ENCODE data around the gene FSIP1. TPM values are rescaled to one million over a fixed set of nuclear protein-coding genes. Genes with fewer than 3 reads are reported as not detected.

FSIP1 gene
- polyA plus RNA-seq, 1 donor: 0.47 TPM

GRCh38 chr15:39646425-39646824, 136.2 kb downstream of the FSIP1 start:
- DNase-seq (ENCODE audit: low read depth): no peak

DNA sequence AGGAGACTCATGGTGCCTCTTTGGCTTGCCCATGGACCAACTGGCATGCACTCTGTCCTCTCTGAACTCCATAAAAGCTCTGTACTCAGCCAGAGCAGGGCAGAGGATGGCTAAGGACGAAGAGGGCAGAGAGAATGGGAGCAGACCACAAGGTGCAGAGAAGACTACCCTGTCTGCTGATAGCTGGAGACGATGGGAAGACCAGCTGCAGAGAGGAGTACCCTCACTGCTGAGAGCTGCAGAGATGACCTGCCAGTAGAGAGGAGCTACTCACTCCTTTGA, 136.7 kb downstream of the FSIP1 start:
- DNase-seq (ENCODE audit: low read depth): no peak

GRCh38 chr15:39645138-39645975, 137.3 kb downstream of the FSIP1 start:
- DNase-seq (ENCODE audit: low read depth): no peak

DNA sequence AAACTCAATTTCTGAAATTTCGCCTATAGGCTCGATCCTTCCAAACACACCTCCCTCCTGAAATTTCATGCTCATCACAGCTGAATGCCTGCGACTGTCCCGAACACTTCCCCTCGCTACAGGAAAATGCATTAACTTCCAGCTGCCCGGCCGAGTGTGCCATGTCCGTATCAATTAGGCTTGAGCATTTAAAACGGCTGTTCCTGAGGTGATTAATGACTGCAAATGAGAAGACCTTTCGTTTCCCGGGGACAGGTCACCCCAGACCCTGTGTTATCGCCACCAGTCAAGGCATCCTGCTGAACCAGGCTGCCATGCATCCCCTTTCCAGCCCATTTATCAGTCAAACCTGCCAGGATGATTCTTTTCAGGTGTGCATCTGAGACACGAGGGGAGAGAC, 138.5 kb downstream of the FSIP1 start:
- no peak for DNase-seq (ENCODE audit: low read depth)

DNA sequence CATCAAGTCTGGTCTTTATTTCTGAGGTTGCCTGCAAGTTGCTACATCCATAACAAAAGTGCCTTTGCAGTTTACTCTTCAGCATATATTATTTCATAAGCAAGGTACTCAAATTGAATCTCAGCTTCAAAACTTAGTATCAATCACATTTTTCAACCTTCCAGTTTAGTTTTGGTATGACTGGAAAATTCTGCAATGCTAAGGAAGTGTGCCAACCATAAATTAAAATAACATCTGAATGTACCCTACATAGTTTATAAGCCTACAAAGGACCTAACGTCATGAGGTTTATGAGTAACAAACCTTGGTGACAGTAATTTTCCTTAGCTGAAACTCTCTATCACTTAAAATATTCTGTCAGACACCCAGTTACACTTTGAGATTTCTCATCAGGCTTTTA, 138.9 kb downstream of the FSIP1 start:
- no peak for DNase-seq (ENCODE audit: low read depth)

DNA sequence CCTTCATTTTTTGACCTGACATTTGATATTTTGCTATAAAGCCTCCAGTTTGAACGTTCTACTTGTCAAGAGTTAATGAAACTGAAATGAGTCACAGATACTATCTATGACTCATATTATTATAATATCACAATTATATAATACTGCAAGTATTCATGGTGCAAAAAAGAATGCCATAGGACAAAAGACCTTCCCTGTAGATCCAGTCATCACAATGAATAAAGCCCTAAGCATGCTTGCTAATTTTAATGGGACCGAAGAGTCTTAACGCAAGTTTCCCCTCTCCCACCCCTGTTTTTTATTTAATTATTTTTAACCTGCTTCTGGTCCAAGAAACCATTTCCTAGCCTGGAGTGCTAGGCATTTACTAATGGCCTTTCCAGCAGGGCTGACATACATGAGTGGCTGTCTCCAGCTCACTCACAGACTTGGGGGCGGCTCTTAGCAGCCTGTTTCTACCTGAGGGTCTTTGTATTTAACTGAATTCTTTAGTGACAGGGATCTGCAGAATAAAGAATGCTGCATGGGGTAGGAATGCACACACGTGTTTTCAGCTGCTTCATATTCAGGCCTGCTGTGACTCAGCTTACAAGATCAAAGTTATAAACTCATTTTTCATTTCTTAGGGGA, 140.5 kb downstream of the FSIP1 start:
- DNase-seq (ENCODE audit: low read depth): no peak

GRCh38 chr15:39641191-39641889, 141.3 kb downstream of the FSIP1 start:
- DNase-seq (ENCODE audit: low read depth): no peak

- no peak for DNase-seq (ENCODE audit: low read depth)
These were observed 142.0 kb downstream of the FSIP1 start for GRCh38 chr15:39640665-39641064.

DNA sequence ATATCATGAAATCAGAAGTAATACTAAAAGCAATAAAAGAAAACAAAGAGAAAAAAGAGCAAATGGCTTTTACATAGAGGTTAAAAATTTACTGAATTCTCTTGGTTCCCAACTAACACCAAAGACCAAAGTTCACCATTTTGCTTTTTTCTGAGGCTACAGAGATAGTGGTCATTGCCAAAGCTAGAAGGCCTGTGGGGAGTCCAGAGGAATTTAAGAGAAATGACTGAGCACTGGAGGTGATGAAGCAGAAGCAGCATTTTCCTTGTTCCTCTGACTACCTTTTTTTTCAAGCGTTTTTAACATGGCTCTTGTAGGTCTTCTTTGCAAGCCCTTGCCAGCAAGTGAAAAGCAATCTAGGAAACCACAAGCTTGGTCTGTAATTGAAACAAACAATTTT, 143.6 kb downstream of the FSIP1 start:
- DNase-seq (ENCODE audit: low read depth): no peak

GRCh38 chr15:39638041-39638440, 144.6 kb downstream of the FSIP1 start:
- no peak for DNase-seq (ENCODE audit: low read depth)

- no peak for DNase-seq (ENCODE audit: low read depth)
These were observed 151.3 kb downstream of the FSIP1 start for GRCh38 chr15:39631357-39631756.

GRCh38 chr15:39629906-39630305, 152.7 kb downstream of the FSIP1 start:
- no peak for DNase-seq (ENCODE audit: low read depth)

DNA sequence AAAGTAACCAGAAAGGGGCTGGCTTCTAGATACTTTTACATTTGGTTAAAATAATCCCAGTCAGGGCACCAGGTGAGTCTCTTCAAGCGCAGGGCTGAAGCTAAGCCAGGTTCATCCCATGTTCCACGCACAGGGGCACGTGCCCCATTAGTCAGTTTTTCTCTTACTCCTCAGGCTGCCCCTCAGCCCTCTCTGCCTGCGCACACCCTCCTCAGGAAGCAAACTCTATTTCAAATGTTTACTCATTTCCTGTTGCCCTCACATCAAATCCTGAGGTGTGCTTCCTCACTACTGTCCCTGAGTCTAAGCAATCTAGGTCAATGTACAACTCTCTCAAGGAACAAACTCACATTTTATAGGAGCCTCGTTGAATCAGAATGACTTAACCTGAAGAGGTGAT, 153.3 kb downstream of the FSIP1 start:
- no peak for DNase-seq (ENCODE audit: low read depth)

DNA sequence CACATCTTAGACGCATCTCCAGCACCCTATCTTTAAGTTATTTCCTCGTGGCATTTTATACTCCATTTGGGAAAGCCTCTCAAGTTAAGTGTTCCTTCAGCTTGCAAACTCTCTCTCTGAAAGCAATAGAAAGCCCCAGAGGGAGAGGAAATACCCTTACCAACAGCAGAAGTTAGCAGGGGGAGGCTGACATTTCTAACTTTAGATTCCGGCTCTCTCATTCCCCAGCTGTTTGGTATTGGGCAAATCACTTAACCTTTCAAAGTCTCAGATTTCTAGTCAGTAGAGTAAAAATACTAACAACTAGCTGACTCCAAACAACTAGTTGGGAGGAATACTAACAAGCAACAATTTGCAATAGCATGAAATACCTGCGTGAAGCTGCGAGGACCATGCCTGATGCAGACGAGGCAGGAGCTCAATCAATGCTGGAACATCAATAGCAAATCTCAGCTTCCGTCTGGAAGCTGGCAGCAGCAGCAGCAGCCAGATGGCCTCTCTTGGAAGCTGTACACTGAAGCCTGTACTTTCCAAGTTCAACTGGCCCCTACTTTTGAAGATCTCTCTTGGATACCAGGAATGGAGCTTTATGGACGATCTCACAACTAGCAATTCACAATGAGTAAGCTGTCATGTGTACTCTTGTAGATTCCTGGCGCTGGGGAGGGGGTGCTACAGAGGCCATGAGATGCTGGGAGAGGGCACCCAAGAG, 153.9 kb downstream of the FSIP1 start:
- DNase-seq (ENCODE audit: low read depth): no peak

GRCh38 chr15:39628144-39628508, 154.5 kb downstream of the FSIP1 start:
- no peak for DNase-seq (ENCODE audit: low read depth)

- DNase-seq (ENCODE audit: low read depth): no peak
These were observed 155.0 kb downstream of the FSIP1 start for GRCh38 chr15:39627451-39628143.

DNA sequence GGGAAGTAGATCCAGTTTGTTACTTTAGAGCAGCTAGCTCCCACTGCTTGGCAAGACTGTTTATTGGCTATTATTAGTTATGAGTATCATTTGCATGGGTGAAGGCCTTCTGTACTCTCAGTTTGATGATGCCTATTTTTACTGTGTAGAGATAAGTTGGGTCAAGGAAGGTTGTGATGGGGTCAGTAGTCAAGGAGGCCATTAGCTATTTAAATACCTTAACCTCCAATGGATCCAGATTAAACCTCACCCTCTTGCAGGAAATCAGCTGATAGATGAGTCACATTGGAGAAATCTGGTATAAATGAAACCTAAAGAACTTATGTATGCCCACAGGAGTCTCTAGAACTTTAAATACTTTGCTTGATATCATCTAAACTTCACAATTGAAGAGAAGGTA, 156.8 kb downstream of the FSIP1 start:
- no peak for DNase-seq (ENCODE audit: low read depth)

- DNase-seq (ENCODE audit: low read depth): no peak
These were observed 157.2 kb downstream of the FSIP1 start for GRCh38 chr15:39625451-39625850.

DNA sequence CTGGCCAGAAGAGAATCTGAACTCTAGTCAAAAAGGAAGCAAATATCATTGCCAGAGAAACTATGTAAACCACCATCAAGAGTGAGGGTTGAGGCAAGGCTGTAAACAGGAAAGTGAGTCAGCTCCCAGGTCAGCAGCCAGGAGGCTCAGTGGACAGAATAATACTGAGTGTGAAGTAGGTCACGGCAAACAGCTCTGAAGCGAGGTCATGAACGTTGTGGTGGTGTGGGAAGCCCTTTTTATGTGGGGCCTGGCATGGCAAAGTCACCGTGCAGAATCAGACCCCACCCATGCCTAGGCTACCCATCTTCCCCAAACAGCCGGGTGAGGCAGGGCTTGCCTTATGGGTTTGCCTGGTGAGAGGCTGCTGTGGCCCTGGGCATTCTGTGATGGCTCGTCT, 157.8 kb downstream of the FSIP1 start:
- DNase-seq (ENCODE audit: low read depth): no peak

GRCh38 chr15:39623529-39623931, 159.1 kb downstream of the FSIP1 start:
- no peak for DNase-seq (ENCODE audit: low read depth)

- DNase-seq (ENCODE audit: low read depth): no peak
These were observed 159.8 kb downstream of the FSIP1 start for GRCh38 chr15:39622660-39623516.
